Measurements from ENCODE around the gene RIMBP2.
"Not testable (repeated sequence)": the region's sequence is repeated elsewhere in the genome, so short reads cannot be mapped to it uniquely, and the experiment has no call there.

RIMBP2 gene

GRCh38 chr12:130650131-130650530 is 66.0 kb downstream of the RIMBP2 start:
- DNase-seq = no peak

GRCh38 chr12:130649101-130650045 is 66.7 kb downstream of the RIMBP2 start:
- DNase-seq = no peak

- DNase-seq = no peak
Measured at GRCh38 chr12:130647814-130648213, 68.3 kb downstream of the RIMBP2 start.

GRCh38 chr12:130646716-130647370 is 69.3 kb downstream of the RIMBP2 start:
- DNase-seq = no peak

GRCh38 chr12:130646191-130646590 is 69.9 kb downstream of the RIMBP2 start:
- DNase-seq = not testable (repeated sequence)

- DNase-seq = no peak
Measured at GRCh38 chr12:130645751-130646150, 70.3 kb downstream of the RIMBP2 start.

GRCh38 chr12:130644566-130644965 is 71.5 kb downstream of the RIMBP2 start:
- DNase-seq = no peak

GRCh38 chr12:130644146-130644545 is 72.0 kb downstream of the RIMBP2 start:
- DNase-seq = no peak

- no peak for DNase-seq
Measured at GRCh38 chr12:130642856-130643255, 73.2 kb downstream of the RIMBP2 start.

GRCh38 chr12:130641533-130642184 is 74.4 kb downstream of the RIMBP2 start:
- DNase-seq = no peak

GRCh38 chr12:130640901-130641300 is 75.2 kb downstream of the RIMBP2 start:
- no peak for DNase-seq

GRCh38 chr12:130640496-130640895 is 75.6 kb downstream of the RIMBP2 start:
- DNase-seq = no peak

- DNase-seq = no peak
Measured at GRCh38 chr12:130639476-130640424, 76.3 kb downstream of the RIMBP2 start.

GRCh38 chr12:130636370-130636769 is 79.7 kb downstream of the RIMBP2 start:
- DNase-seq = no peak

GRCh38 chr12:130634866-130635265 is 81.2 kb downstream of the RIMBP2 start:
- DNase-seq = no peak

- DNase-seq = no peak
Measured at GRCh38 chr12:130633771-130634170, 82.3 kb downstream of the RIMBP2 start.

- DNase-seq = no peak
Measured at GRCh38 chr12:130632642-130633041, 83.5 kb downstream of the RIMBP2 start.

- no peak for DNase-seq
Measured at GRCh38 chr12:130628304-130628703, 87.8 kb downstream of the RIMBP2 start.

- DNase-seq = no peak
Measured at GRCh38 chr12:130627175-130627574, 88.9 kb downstream of the RIMBP2 start.

GRCh38 chr12:130626601-130627000 is 89.5 kb downstream of the RIMBP2 start:
- no peak for DNase-seq

GRCh38 chr12:130625201-130625600 is 90.9 kb downstream of the RIMBP2 start:
- no peak for DNase-seq

GRCh38 chr12:130622803-130623202 is 93.3 kb downstream of the RIMBP2 start:
- DNase-seq = no peak

All from GDM1 (cell line).